Activated T-cell treated with anti-CD3 and anti-CD28 coated beads, Interleukin-2, amount 50 U/mL, for 24 hours (primary cell): ENCODE results near the gene TRABD2A.
A peak's percentile ranks its signal among the peaks of the same experiment; 100 is the strongest.
"Not testable (repeated sequence)": the region's sequence is repeated elsewhere in the genome, so short reads cannot be mapped to it uniquely, and the experiment has no call there.

Experiments used
- DNase-seq: peaks from one replicate; pipeline ENCODE4 v3.0.0-alpha.2; 2020
- H3K27ac Mint-ChIP-seq: 2 replicates; pipeline ENCODE4 v1.8.0; 2020; ENCODE audit warnings: mild to moderate bottlenecking, mixed read lengths
- H3K27me3 Mint-ChIP-seq: 2 replicates; pipeline ENCODE4 v1.8.0; 2020; ENCODE audit warnings: mixed read lengths
- H3K36me3 Mint-ChIP-seq: 2 replicates; pipeline ENCODE4 v1.8.0; 2020; ENCODE audit warnings: low read depth, mixed read lengths
- H3K4me1 Mint-ChIP-seq: 2 replicates; pipeline ENCODE4 v1.8.0; 2020; ENCODE audit warnings: low read depth, mixed read lengths
- H3K4me3 Mint-ChIP-seq: 2 replicates; pipeline ENCODE4 v1.8.0; 2020; ENCODE audit warnings: mild to moderate bottlenecking, moderate library complexity, mixed read lengths
- H3K9me3 Mint-ChIP-seq: 2 replicates; pipeline ENCODE4 v1.8.0; 2020; ENCODE audit warnings: mixed read lengths

Gene TRABD2A

GRCh38 chr2:84785950-84786349 lies 94.9 kb downstream of the TRABD2A start:
- no peak overlapping the region for H3K4me3 Mint-ChIP-seq
- no peak overlapping the region for H3K27ac Mint-ChIP-seq
- peaks cover 44% of the 10 kb centered on the region for H3K4me1 Mint-ChIP-seq
- DNase-seq: no peak
- H3K27me3 Mint-ChIP-seq: no peaks in the 10 kb centered on the region
- no peaks in the 10 kb centered on the region for H3K9me3 Mint-ChIP-seq
- no peaks in the 10 kb centered on the region for H3K36me3 Mint-ChIP-seq

GRCh38 chr2:84782717-84783442 lies 98.0 kb downstream of the TRABD2A start:
- Mint-ChIP-seq H3K36me3 (no peaks in the 10 kb centered on the region), H3K4me1 (peaks cover 69% of the 10 kb centered on the region), H3K27me3 (no peaks in the 10 kb centered on the region), H3K9me3 (peaks cover 2% of the 10 kb centered on the region), H3K4me3 (peak overlapping the region; percentile 42), H3K27ac (peak overlapping the region; percentile 89)
- DNase-seq: no peak

GRCh38 chr2:84781942-84782716 lies 98.8 kb downstream of the TRABD2A start:
- Mint-ChIP-seq H3K4me1 (peaks cover 69% of the 10 kb centered on the region), H3K9me3 (peaks cover 7% of the 10 kb centered on the region), H3K27me3 (no peaks in the 10 kb centered on the region), H3K36me3 (no peaks in the 10 kb centered on the region), H3K27ac (peak overlapping the region; percentile 89), H3K4me3 (peak overlapping the region; percentile 16)
- DNase-seq: peak; percentile 50

GRCh38 chr2:84779781-84780180 lies 101.1 kb downstream of the TRABD2A start:
- no peak for DNase-seq
- H3K27me3 Mint-ChIP-seq: no peaks in the 10 kb centered on the region
- peaks cover 19% of the 10 kb centered on the region for H3K9me3 Mint-ChIP-seq
- peaks cover 63% of the 10 kb centered on the region for H3K4me1 Mint-ChIP-seq
- H3K27ac Mint-ChIP-seq: peak overlapping the region; percentile 44
- no peak overlapping the region for H3K4me3 Mint-ChIP-seq
- H3K36me3 Mint-ChIP-seq: peaks cover 3% of the 10 kb centered on the region

- Mint-ChIP-seq H3K4me1 (peaks cover 56% of the 10 kb centered on the region), H3K27me3 (no peaks in the 10 kb centered on the region), H3K4me3 (no peak overlapping the region), H3K36me3 (peaks cover 7% of the 10 kb centered on the region), H3K9me3 (peaks cover 26% of the 10 kb centered on the region), H3K27ac (peak overlapping the region; percentile 44)
- DNase-seq: no peak
These were observed 101.8 kb downstream of the TRABD2A start for GRCh38 chr2:84778911-84779690.

GRCh38 chr2:84776011-84776410 lies 104.9 kb downstream of the TRABD2A start:
- Mint-ChIP-seq H3K36me3 (peaks cover 16% of the 10 kb centered on the region), H3K4me3 (no peak overlapping the region), H3K4me1 (peaks cover 26% of the 10 kb centered on the region), H3K27ac (no peak overlapping the region), H3K27me3 (no peaks in the 10 kb centered on the region), H3K9me3 (peaks cover 45% of the 10 kb centered on the region)
- no peak for DNase-seq

GRCh38 chr2:84773562-84773961 lies 107.3 kb downstream of the TRABD2A start:
- H3K4me3 Mint-ChIP-seq, H3K27ac Mint-ChIP-seq, H3K27me3 Mint-ChIP-seq, H3K4me1 Mint-ChIP-seq, DNase-seq: not testable (repeated sequence)
- H3K36me3 Mint-ChIP-seq: peaks cover 26% of the 10 kb centered on the region
- H3K9me3 Mint-ChIP-seq: peaks cover 54% of the 10 kb centered on the region
